GM21786 (cell line): ENCODE results near the gene GPR85.
"Not testable (repeated sequence)": the region's sequence is repeated elsewhere in the genome, so short reads cannot be mapped to it uniquely, and the experiment has no call there.

Source experiments
- ATAC-seq: cut with Tn5 transposase; IDR thresholded peaks from one replicate; pipeline ENCODE4 v1.9.1; 2021; ENCODE audit not compliant: unreplicated experiment

Gene GPR85

GRCh38 chr7:113084496-113085172 lies 2.0 kb downstream of the GPR85 start:
- ATAC-seq, result no peak

GRCh38 chr7:113083816-113084495 lies 2.7 kb downstream of the GPR85 start:
- ATAC-seq, result peak; percentile 2

- peak; percentile 66 for ATAC-seq
Observed at GRCh38 chr7:113083132-113083815, 3.4 kb downstream of the GPR85 start.

- no peak for ATAC-seq
Observed at GRCh38 chr7:113078331-113078730, 8.3 kb downstream of the GPR85 start.

GRCh38 chr7:113076703-113077102 lies 9.9 kb downstream of the GPR85 start:
- ATAC-seq, result no peak

- ATAC-seq, result peak; percentile 55
Observed at GRCh38 chr7:113071465-113071864, 15.2 kb downstream of the GPR85 start.

- no peak for ATAC-seq
Observed at GRCh38 chr7:113062499-113062898, 24.1 kb downstream of the GPR85 start.

GRCh38 chr7:113060100-113060499 lies 26.5 kb downstream of the GPR85 start:
- peak; percentile 63 for ATAC-seq

- no peak for ATAC-seq
Observed at GRCh38 chr7:113054938-113055337, 31.7 kb downstream of the GPR85 start.

- ATAC-seq, result not testable (repeated sequence)
Observed at GRCh38 chr7:113054272-113054671, 32.4 kb downstream of the GPR85 start.

- ATAC-seq, result not testable (repeated sequence)
Observed at GRCh38 chr7:113049221-113049620, 37.4 kb downstream of the GPR85 start.

- no peak for ATAC-seq
Observed at GRCh38 chr7:113046453-113046852, 40.2 kb downstream of the GPR85 start.

- ATAC-seq, result no peak
Observed at GRCh38 chr7:113045379-113045778, 41.2 kb downstream of the GPR85 start.

- no peak for ATAC-seq
Observed at GRCh38 chr7:113044394-113044793, 42.2 kb downstream of the GPR85 start.

GRCh38 chr7:113040849-113041248 lies 45.8 kb downstream of the GPR85 start:
- ATAC-seq, result no peak

GRCh38 chr7:113033959-113034358 lies 52.7 kb downstream of the GPR85 start:
- no peak for ATAC-seq
